RWPE1 (cell line): ENCODE data around the gene PINK1.

ENCODE experiments used
- CTCF ChIA-PET: fragments of 350-600 bp; sonication (Branson Sonifier 250); formaldehyde crosslinking; extraction: SDS; loops from one replicate; lab custom pipeline; 2021; lab: Yijun Ruan, JAX
- POLR2A ChIA-PET: fragments of 400-600 bp; formaldehyde crosslinking; extraction: SDS; loops from one replicate; lab custom pipeline; 2020; ENCODE audit warnings: antibody characterized with exemption; ENCODE audit not compliant: low non-redundant PET; lab: Yijun Ruan, JAX
- DNase-seq: peaks from one replicate; pipeline ENCODE4 v3.0.0; 2012; ENCODE audit warnings: low spot score
- H3K27ac ChIP-seq: fragments of 450-650 bp; 2 replicates; pipeline ENCODE4 v1.5.1; 2017
- CTCF ChIP-seq: fragments of 450-650 bp; conservative IDR thresholded peaks from 2 replicates; pipeline ENCODE4 v1.5.1; 2017; ENCODE audit warnings: low read depth, mild to moderate bottlenecking

The PINK1 gene

GRCh38 chr1:20616847-20617487 is 16.3 kb upstream of the PINK1 start:
- ChIA-PET POLR2A (no interaction called here), CTCF (no interaction called here)
- TF ChIP-seq CTCF, result no peak
- H3K27ac ChIP-seq, result no peak overlapping the region
- no peak for DNase-seq

- no peak for DNase-seq
- ChIA-PET CTCF (no interaction called here), POLR2A (no interaction called here)
- no peak for TF ChIP-seq CTCF
- H3K27ac ChIP-seq, result no peak overlapping the region
These were observed 14.7 kb upstream of the PINK1 start for GRCh38 chr1:20618550-20618949.

- no peak for DNase-seq
- POLR2A ChIA-PET, result no interaction called here
- H3K27ac ChIP-seq, result no peak overlapping the region
- TF ChIP-seq CTCF, result no peak
- CTCF ChIA-PET, result no interaction called here
These were observed 13.3 kb upstream of the PINK1 start for GRCh38 chr1:20619999-20620398.

GRCh38 chr1:20621012-20621411 is 12.2 kb upstream of the PINK1 start:
- ChIA-PET POLR2A (no interaction called here), CTCF (no interaction called here)
- H3K27ac ChIP-seq, result no peak overlapping the region
- no peak for TF ChIP-seq CTCF
- DNase-seq, result no peak

- POLR2A ChIA-PET, result no interaction called here
- no peak for DNase-seq
- no peak for TF ChIP-seq CTCF
- H3K27ac ChIP-seq, result no peak overlapping the region
- CTCF ChIA-PET, result no interaction called here
These were observed 8.5 kb upstream of the PINK1 start for GRCh38 chr1:20624709-20625108.

GRCh38 chr1:20625176-20626097 is 7.8 kb upstream of the PINK1 start:
- TF ChIP-seq CTCF, result no peak
- H3K27ac ChIP-seq, result no peak overlapping the region
- ChIA-PET CTCF (no interaction called here), POLR2A (no interaction called here)
- no peak for DNase-seq
